Measurements from ENCODE around the gene MFSD12.

- TF ChIP-seq CTCF (IDR thresholded peaks at IDR 0.05 in 4 of 5, conservative IDR thresholded peaks at IDR 0.05 in 1 of 5) (no peak), POLR2A (IDR thresholded peaks at IDR 0.05) (no peak)
These were observed 19.5 kb upstream of the MFSD12 start for GRCh38 chr19:3576696-3577443.
